Vagina (tissue), 2 donors: ENCODE measurements around the gene PIP4K2C. TPM values are rescaled to one million over a fixed set of nuclear protein-coding genes. Genes with fewer than 3 reads are reported as not detected.

Source experiments
- DNase-seq, 2 donors: peaks; one replicate each; pipeline ENCODE4 v3.0.0-alpha.2; 2017; ENCODE audit errors: extremely low spot score in 2 of 2
- H3K27ac ChIP-seq: fragments of 200-600 bp; sonication (generic); one replicate; pipeline ENCODE4 v1.5.1; 2019
- H3K27me3 ChIP-seq: fragments of 200-600 bp; sonication (generic); one replicate; pipeline ENCODE4 v1.5.1; 2019
- H3K36me3 ChIP-seq, 2 donors: fragments of 200-600 bp; sonication (generic); one replicate each; pipeline ENCODE4 v1.5.1; 2017 to 2019
- H3K4me1 ChIP-seq: fragments of 200-600 bp; sonication (generic); one replicate; pipeline ENCODE4 v1.5.1; 2019
- H3K4me3 ChIP-seq, 2 donors: fragments of 200-600 bp; sonication (generic); 1 replicate in 1 of 2; 2 replicates in 1 of 2; pipeline ENCODE4 v1.5.1; 2016 to 2019
- H3K9me3 ChIP-seq: fragments of 200-600 bp; sonication (generic); one replicate; pipeline ENCODE4 v1.5.1; 2019
- CTCF ChIP-seq, 3 experiments: fragments of 450-650 bp in 2 of 3; fragments of 200-600 bp in 1 of 3; sonication (generic) in 1 of 3; IDR thresholded peaks; one replicate each; pipeline ENCODE4 v1.5.1; 2017 to 2019; ENCODE audit warnings: antibody characterized with exemption in 3 of 3, mild to moderate bottlenecking in 2 of 3, moderate library complexity in 2 of 3
- POLR2A ChIP-seq, 2 donors: fragments of 450-650 bp; IDR thresholded peaks; one replicate each; pipeline ENCODE4 v1.6.1; 2017; ENCODE audit warnings: antibody characterized with exemption in 2 of 2, mild to moderate bottlenecking in 2 of 2, moderate library complexity in 2 of 2
- POLR2AphosphoS5 ChIP-seq, 2 donors: sonication (generic); formaldehyde crosslinking; IDR thresholded peaks; one replicate each; pipeline ENCODE4 v1.9.0; 2017; ENCODE audit warnings: antibody characterized with exemption in 2 of 2, mild to moderate bottlenecking in 2 of 2, low read depth in 1 of 2; ENCODE audit not compliant: insufficient read depth in 1 of 2
- intact Hi-C: fragments of 100-400 bp; cut with DNase I; formaldehyde crosslinking; loops from one replicate; pipeline ENCODE4 v1.15.1; 2023
- total RNA-seq: library from RNA; depleted of rRNA; stranded (reverse); fragments of >200 nt; gene quantifications from one replicate; pipeline ENCODE4 v1.2.3, GENCODE V29; 2016

Gene PIP4K2C
- total RNA-seq, 1 donor from 2014 or later, result 16.7 TPM

- intact Hi-C loops, result no loop called here
- H3K27me3 ChIP-seq, result no peaks in the 10 kb centered on the region
- TF ChIP-seq CTCF (IDR thresholded peaks at IDR 0.05) (no peak), POLR2AphosphoS5 (IDR thresholded peaks at IDR 0.05; ENCODE audit: insufficient read depth in 1 of 2, low read depth in 1 of 2) (no peak), POLR2A (IDR thresholded peaks at IDR 0.05) (no peak)
Observed at GRCh38 chr12:57613427-57614109, 22.6 kb downstream of the PIP4K2C start.

GRCh38 chr12:57614178-57614947 is 23.4 kb downstream of the PIP4K2C start:
- peaks cover 0 to 11% of the 10 kb centered on the region in 2 donors for H3K36me3 ChIP-seq
- no peak for DNase-seq
- H3K4me1 ChIP-seq, result peaks cover 20% of the 10 kb centered on the region
- intact Hi-C loops, result no loop called here
- no peak overlapping the region for H3K27ac ChIP-seq
- H3K4me3 ChIP-seq, result no peak overlapping the region
- H3K9me3 ChIP-seq, result no peaks in the 10 kb centered on the region
- no peaks in the 10 kb centered on the region for H3K27me3 ChIP-seq
- TF ChIP-seq CTCF (IDR thresholded peaks at IDR 0.05) (no peak), POLR2AphosphoS5 (IDR thresholded peaks at IDR 0.05; ENCODE audit: insufficient read depth in 1 of 2, low read depth in 1 of 2) (no peak), POLR2A (IDR thresholded peaks at IDR 0.05) (no peak)

More at GRCh38 chr12:57613427-57614109, 22.6 kb downstream of the PIP4K2C start:
- Histone ChIP-seq H3K27ac (no peak overlapping the region), H3K4me1 (peaks cover 20% of the 10 kb centered on the region), H3K36me3 (peaks cover 0 to 11% of the 10 kb centered on the region in 2 donors), H3K9me3 (no peaks in the 10 kb centered on the region), H3K4me3 (no peak overlapping the region)
- no peak for DNase-seq

- Histone ChIP-seq H3K27ac (no peak overlapping the region), H3K4me1 (peaks cover 20% of the 10 kb centered on the region), H3K9me3 (no peaks in the 10 kb centered on the region), H3K36me3 (peaks cover 0 to 11% of the 10 kb centered on the region in 2 donors), H3K27me3 (no peaks in the 10 kb centered on the region), H3K4me3 (no peak overlapping the region)
- intact Hi-C loops, result no loop called here
- DNase-seq, result no peak
- TF ChIP-seq POLR2A (IDR thresholded peaks at IDR 0.05), result no peak
- no peak for TF ChIP-seq CTCF (IDR thresholded peaks at IDR 0.05)
- TF ChIP-seq POLR2AphosphoS5 (IDR thresholded peaks at IDR 0.05; ENCODE audit: insufficient read depth in 1 of 2, low read depth in 1 of 2), result no peak
Observed at GRCh38 chr12:57614948-57615500, 24.0 kb downstream of the PIP4K2C start.

GRCh38 chr12:57615637-57616036 is 24.6 kb downstream of the PIP4K2C start:
- Histone ChIP-seq H3K4me3 (no peak overlapping the region), H3K27me3 (no peaks in the 10 kb centered on the region), H3K4me1 (peaks cover 23% of the 10 kb centered on the region), H3K36me3 (peaks cover 0 to 11% of the 10 kb centered on the region in 2 donors), H3K27ac (no peak overlapping the region), H3K9me3 (no peaks in the 10 kb centered on the region)
- no peak for DNase-seq
- intact Hi-C loops, result no loop called here
- no peak for TF ChIP-seq CTCF (IDR thresholded peaks at IDR 0.05)
- TF ChIP-seq POLR2AphosphoS5 (IDR thresholded peaks at IDR 0.05; ENCODE audit: insufficient read depth in 1 of 2, low read depth in 1 of 2), result no peak
- TF ChIP-seq POLR2A (IDR thresholded peaks at IDR 0.05), result no peak
